Stomach (tissue), 19 donors: Measurements from ENCODE around the gene DPH5. TPM values are rescaled to one million over a fixed set of nuclear protein-coding genes. Genes with fewer than 3 reads are reported as not detected.

Source experiments
- DNase-seq, 2 donors: peaks; one replicate each; pipeline versions ENCODE4 v3.0.0 to v3.0.0-alpha.2; 2013 to 2019
- H3K27ac ChIP-seq, 5 donors: fragments of 200-600 bp in 4 of 5; sonication (generic) in 4 of 5; one replicate each; pipeline ENCODE4 v1.5.1; 2013 to 2019; ENCODE audit warnings: mild to moderate bottlenecking in 1 of 5, moderate library complexity in 1 of 5
- H3K27me3 ChIP-seq, 3 donors: fragments of 200-600 bp; sonication (generic); one replicate each; pipeline ENCODE4 v1.5.1; 2017 to 2019; ENCODE audit warnings: mixed run types in 1 of 3
- H3K36me3 ChIP-seq, 4 donors: fragments of 200-600 bp; sonication (generic); 1 replicate in 3 of 4; 2 replicates in 1 of 4; pipeline ENCODE4 v1.5.1; 2016 to 2019
- H3K4me1 ChIP-seq, 4 donors: fragments of 200-600 bp; sonication (generic); one replicate each; pipeline ENCODE4 v1.5.1; 2016 to 2019
- H3K4me3 ChIP-seq, 4 donors: fragments of 200-600 bp; sonication (generic) in 3 of 4; one replicate each; pipeline ENCODE4 v1.5.1; 2016 to 2019; ENCODE audit warnings: mild to moderate bottlenecking in 1 of 4
- H3K9me3 ChIP-seq, 4 donors: fragments of 200-600 bp; sonication (generic); one replicate each; pipeline ENCODE4 v1.5.1; 2016 to 2019
- EP300 ChIP-seq: sonication (generic); formaldehyde crosslinking; IDR thresholded peaks from one replicate; pipeline ENCODE4 v1.6.1; 2017; ENCODE audit warnings: antibody characterized with exemption
- POLR2A ChIP-seq, 4 donors: fragments of 450-650 bp; IDR thresholded peaks; one replicate each; pipeline ENCODE4 v1.6.1; 2016; ENCODE audit warnings: antibody characterized with exemption in 4 of 4, control low read depth in 2 of 4, mild to moderate bottlenecking in 1 of 4, moderate library complexity in 1 of 4
- POLR2AphosphoS5 ChIP-seq, 3 donors: sonication (generic); formaldehyde crosslinking; IDR thresholded peaks; one replicate each; pipeline ENCODE4 v1.6.1; 2016; ENCODE audit warnings: antibody characterized with exemption in 3 of 3
- WGBS, 5 donors: extraction: QIAGEN DNeasy Blood & Tissue Kit in 3 of 5; methylation state at CpG; one replicate each; pipeline versions ENCODE4 v1.1.5 to v1.1.7; 2013 to 2018; 5-methylcytosine and 5-hydroxymethylcytosine counted together
- intact Hi-C: fragments of 100-400 bp; cut with DNase I; formaldehyde crosslinking; loops from one replicate; pipeline ENCODE4 v1.15.1; 2023; ENCODE audit warnings: low total_unique reads
- long read RNA-seq, 10 donors: transcript quantifications; one replicate each; lab custom pipeline, GENCODE V29; 2026
- polyA plus RNA-seq, 3 donors: library from polyadenylated mRNA; stranded (reverse); fragments of 200-250 nt; gene quantifications; one replicate each; pipeline ENCODE4 v1.2.3, GENCODE V29; 2013
- total RNA-seq, 5 donors: library from RNA; depleted of rRNA; stranded (reverse); fragments of >200 nt; gene quantifications; one replicate each; pipeline versions ENCODE4 v1.1.0 to v1.2.3, GENCODE V29; 2014 to 2016
- TF ChIP-seq, protein P1 (sequence below), 7 experiments: fragments of 450-650 bp in 4 of 7; fragments of 200-600 bp in 3 of 7; sonication (generic) in 3 of 7; IDR thresholded peaks; one replicate each; pipeline ENCODE4 v1.5.1; 2016 to 2019; ENCODE audit warnings: antibody characterized with exemption in 7 of 7, control low read depth in 2 of 7, mild to moderate bottlenecking in 1 of 7
- donor health status: healthy with polysubstance abuse.
- donor health status: Bipolar disorder and iron deficiency.
- donor health status: healthy.

The DPH5 gene, protein sequence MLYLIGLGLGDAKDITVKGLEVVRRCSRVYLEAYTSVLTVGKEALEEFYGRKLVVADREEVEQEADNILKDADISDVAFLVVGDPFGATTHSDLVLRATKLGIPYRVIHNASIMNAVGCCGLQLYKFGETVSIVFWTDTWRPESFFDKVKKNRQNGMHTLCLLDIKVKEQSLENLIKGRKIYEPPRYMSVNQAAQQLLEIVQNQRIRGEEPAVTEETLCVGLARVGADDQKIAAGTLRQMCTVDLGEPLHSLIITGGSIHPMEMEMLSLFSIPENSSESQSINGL
- total RNA-seq, result 10 to 100 TPM in 3 of 5 donors, 1 to 10 TPM in 2; 3.1 to 19.8 (median 10.5) TPM
- 10 to 100 TPM; 24.8 to 39.5 (median 26.3) TPM for polyA plus RNA-seq
- long read RNA-seq, donor 1, partial matches to known transcripts, result 0 of 2 reads
- long read RNA-seq, donor 1, other reads (novel, unspliced or antisense), result 0 of 2 reads
- long read RNA-seq, donor 2, transcript DPH5-203 (8 exons, 1,316 nt), result major isoform, 8 of 8 reads
- long read RNA-seq, donor 2, partial matches to known transcripts, result 0 of 8 reads
- long read RNA-seq, donor 2, other reads (novel, unspliced or antisense), result 0 of 8 reads
- long read RNA-seq, donor 3, partial matches to known transcripts, result 0 of 2 reads
- long read RNA-seq, donor 3, other reads (novel, unspliced or antisense), result 0 of 2 reads
- long read RNA-seq, donor 4, partial matches to known transcripts, result 0 of 1 reads
- long read RNA-seq, donor 4, other reads (novel, unspliced or antisense), result 0 of 1 reads
- long read RNA-seq, donor 5, partial matches to known transcripts, result 0 of 8 reads
- long read RNA-seq, donor 5, other reads (novel, unspliced or antisense), result 0 of 8 reads
- long read RNA-seq, donor 6, result 0 reads
- long read RNA-seq, donor 7, transcript DPH5-203 (8 exons, 1,316 nt), result major isoform, 6 of 6 reads
- long read RNA-seq, donor 7, partial matches to known transcripts, result 0 of 6 reads
- long read RNA-seq, donor 7, other reads (novel, unspliced or antisense), result 0 of 6 reads
- long read RNA-seq, donor 8, transcript DPH5-203 (8 exons, 1,316 nt), result major isoform, 6 of 8 reads
- long read RNA-seq, donor 8, partial matches to known transcripts, result 0 of 8 reads
- long read RNA-seq, donor 8, other reads (novel, unspliced or antisense), result 0 of 8 reads
- long read RNA-seq, donor 9, transcript DPH5-203 (8 exons, 1,316 nt), result major isoform, 6 of 10 reads
- long read RNA-seq, donor 9, partial matches to known transcripts, result 0 of 10 reads
- long read RNA-seq, donor 9, other reads (novel, unspliced or antisense), result 0 of 10 reads
- long read RNA-seq, donor 10, partial matches to known transcripts, result 0 of 1 reads
- long read RNA-seq, donor 10, other reads (novel, unspliced or antisense), result 0 of 1 reads

DNA sequence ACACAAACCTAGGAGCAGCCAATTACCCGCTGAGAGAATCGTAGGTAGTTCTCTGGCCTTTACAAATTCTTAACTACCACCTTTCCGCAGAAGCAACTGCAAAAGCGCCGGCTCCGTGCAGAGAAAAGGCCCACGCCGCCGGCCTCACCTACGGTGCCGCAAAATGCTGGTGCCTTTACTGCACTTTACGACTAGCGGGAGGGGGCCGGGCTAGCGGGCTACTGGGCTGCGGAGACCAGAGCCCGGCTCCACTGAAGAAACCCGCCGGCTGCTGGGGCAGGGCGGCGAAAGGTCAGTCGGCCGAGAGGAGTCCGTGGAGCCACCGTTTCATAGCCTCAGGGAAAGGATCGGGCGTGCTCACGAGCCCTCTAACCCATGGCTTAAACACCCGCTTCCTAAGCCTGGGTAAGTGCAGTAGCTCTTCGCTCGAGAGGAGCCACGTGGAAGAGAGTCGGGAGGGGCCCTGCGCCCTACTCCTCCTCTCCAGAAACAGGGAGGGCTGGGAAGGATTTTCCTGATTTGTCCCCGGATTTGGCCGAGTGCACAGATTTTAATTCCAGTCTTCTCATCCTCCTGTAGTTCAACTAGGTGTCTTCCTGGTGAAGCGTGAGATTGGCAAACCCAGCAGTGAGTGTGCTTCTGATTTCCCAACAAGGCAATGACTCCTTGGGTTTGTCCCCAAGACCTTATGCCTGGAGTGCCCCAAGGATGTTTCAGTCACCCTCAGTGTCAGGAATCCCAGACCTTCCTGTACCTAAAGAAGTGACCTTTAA lies at the start of gene DPH5:
TSS of gene DPH5 (minus strand) at position 128 of the 773 bp plus-strand sequence. CDS start 341 bp downstream, outside the sequence.
- Histone ChIP-seq H3K4me1 (peaks cover 0 to 25% (median 16%) of the 10 kb centered on the region in 4 donors), H3K4me3 (peak within 1 kb of the TSS; percentile 65 to 85 (median 72)), H3K27me3 (no peaks in the 10 kb centered on the region), H3K9me3 (no peaks in the 10 kb centered on the region), H3K36me3 (peaks cover 0 to 5% (median 1%) of the 10 kb centered on the region in 4 donors), H3K27ac (peak within 1 kb of the TSS; percentile 66 to 92 (median 86))
- intact Hi-C loops, result no loop called here
- peak; percentile 90 to 96 for DNase-seq
- TF ChIP-seq POLR2AphosphoS5 (IDR thresholded peaks at IDR 0.05) (peak; percentile 65 to 90 (median 75)), POLR2A (IDR thresholded peaks at IDR 0.05) (no peak), EP300 (no peak)
- TF ChIP-seq, protein P1, sequence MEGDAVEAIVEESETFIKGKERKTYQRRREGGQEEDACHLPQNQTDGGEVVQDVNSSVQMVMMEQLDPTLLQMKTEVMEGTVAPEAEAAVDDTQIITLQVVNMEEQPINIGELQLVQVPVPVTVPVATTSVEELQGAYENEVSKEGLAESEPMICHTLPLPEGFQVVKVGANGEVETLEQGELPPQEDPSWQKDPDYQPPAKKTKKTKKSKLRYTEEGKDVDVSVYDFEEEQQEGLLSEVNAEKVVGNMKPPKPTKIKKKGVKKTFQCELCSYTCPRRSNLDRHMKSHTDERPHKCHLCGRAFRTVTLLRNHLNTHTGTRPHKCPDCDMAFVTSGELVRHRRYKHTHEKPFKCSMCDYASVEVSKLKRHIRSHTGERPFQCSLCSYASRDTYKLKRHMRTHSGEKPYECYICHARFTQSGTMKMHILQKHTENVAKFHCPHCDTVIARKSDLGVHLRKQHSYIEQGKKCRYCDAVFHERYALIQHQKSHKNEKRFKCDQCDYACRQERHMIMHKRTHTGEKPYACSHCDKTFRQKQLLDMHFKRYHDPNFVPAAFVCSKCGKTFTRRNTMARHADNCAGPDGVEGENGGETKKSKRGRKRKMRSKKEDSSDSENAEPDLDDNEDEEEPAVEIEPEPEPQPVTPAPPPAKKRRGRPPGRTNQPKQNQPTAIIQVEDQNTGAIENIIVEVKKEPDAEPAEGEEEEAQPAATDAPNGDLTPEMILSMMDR (IDR thresholded peaks at IDR 0.05), result no peak
- 0 to 1% (median 0%) methylated on average over 24 to 37 of the region's 37 CpGs for WGBS, 5 donors

DNA sequence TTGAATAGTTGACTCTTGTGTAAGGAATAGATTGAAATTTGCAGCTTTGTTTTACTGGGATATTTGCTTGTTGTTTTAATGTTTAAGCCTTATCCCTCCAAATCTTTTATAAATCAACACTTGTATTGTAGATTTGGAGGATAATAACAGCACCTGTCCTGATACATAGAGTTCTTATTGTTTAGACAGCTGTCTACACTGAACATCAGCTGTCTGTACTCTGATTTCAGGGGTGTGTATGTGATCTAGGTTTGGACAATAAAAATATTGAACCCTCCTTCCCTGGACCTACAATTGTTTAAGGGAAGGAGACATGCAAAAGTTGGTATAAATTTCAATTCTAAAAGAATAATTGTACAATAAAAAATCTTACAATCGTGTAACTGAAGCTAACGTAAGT lies 48.3 kb upstream of the DPH5 start:
- no peak overlapping the region for H3K27ac ChIP-seq
- no peaks in the 10 kb centered on the region for H3K4me1 ChIP-seq
- 91 to 96% (median 95%) methylated on average over 2 of the region's 2 CpGs for WGBS, 5 donors
- H3K36me3 ChIP-seq, result peaks cover 0 to 12% (median 0%) of the 10 kb centered on the region in 4 donors
- no peak overlapping the region for H3K4me3 ChIP-seq
- intact Hi-C loops, result no loop called here
- no peak for DNase-seq
- H3K27me3 ChIP-seq, result no peaks in the 10 kb centered on the region
- H3K9me3 ChIP-seq, result no peaks in the 10 kb centered on the region
- TF ChIP-seq POLR2A (IDR thresholded peaks at IDR 0.05), result no peak
- no peak for TF ChIP-seq POLR2AphosphoS5 (IDR thresholded peaks at IDR 0.05)
- no peak for TF ChIP-seq EP300
- TF ChIP-seq, protein P1 (IDR thresholded peaks at IDR 0.05), result no peak

DNA sequence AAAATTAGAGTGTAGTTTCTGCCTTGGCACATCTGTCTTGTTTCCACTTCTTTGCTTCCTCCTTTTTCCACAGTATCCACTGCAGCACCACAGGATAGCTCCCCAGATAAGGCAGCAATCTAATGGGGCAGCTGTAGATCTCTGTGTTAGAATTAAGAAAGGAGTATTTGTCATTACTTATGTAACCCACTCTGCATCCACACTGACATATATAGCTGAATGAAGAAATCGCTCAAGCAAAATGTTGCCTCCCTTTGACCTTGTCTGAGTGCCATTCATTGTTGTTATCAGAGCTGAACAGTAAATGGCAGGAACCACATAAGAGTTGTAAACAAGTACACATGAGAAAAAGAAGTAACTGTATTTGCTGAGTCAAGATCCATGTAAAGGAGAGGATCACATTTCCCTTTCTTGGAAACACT lies 45.9 kb upstream of the DPH5 start:
- TF ChIP-seq POLR2AphosphoS5 (IDR thresholded peaks at IDR 0.05) (no peak), EP300 (no peak), POLR2A (IDR thresholded peaks at IDR 0.05) (no peak)
- TF ChIP-seq, protein P1 (IDR thresholded peaks at IDR 0.05), result no peak
- 46 to 69% (median 56%) methylated on average over 1 of the region's 1 CpG for WGBS, 5 donors

More for the DNA sequence above, 45.9 kb upstream of the DPH5 start:
- intact Hi-C loops, result no loop called here
- Histone ChIP-seq H3K36me3 (peaks cover 0 to 12% (median 0%) of the 10 kb centered on the region in 4 donors), H3K27me3 (no peaks in the 10 kb centered on the region), H3K4me3 (no peak overlapping the region), H3K9me3 (no peaks in the 10 kb centered on the region), H3K4me1 (no peaks in the 10 kb centered on the region), H3K27ac (no peak overlapping the region)
- DNase-seq, result no peak
